Activated CD4-positive, CD25-positive, alpha-beta regulatory T cell treated with anti-CD3 and anti-CD28 coated beads, Interleukin-2, amount 50 U/mL, for 24 hours (primary cell): Measurements from ENCODE around the gene ANKLE2.
"Not testable (repeated sequence)": the region's sequence is repeated elsewhere in the genome, so short reads cannot be mapped to it uniquely, and the experiment has no call there.

Source experiments
- ATAC-seq, 2 donors: fragments of 150-1000 bp; cut with Tn5 transposase; one replicate each; pipeline ENCODE4 v1.10.0; 2021; ENCODE audit warnings: mild to moderate bottlenecking in 1 of 2, moderate library complexity in 1 of 2

The ANKLE2 gene

GRCh38 chr12:132718644-132719043 is 43.0 kb downstream of the ANKLE2 start:
- ATAC-seq, result no peak

- no peak for ATAC-seq
Measured at GRCh38 chr12:132717531-132718387, 43.9 kb downstream of the ANKLE2 start.

- ATAC-seq, result no peak
Measured at GRCh38 chr12:132717011-132717410, 44.6 kb downstream of the ANKLE2 start.

GRCh38 chr12:132716356-132716755 is 45.3 kb downstream of the ANKLE2 start:
- ATAC-seq, result no peak

DNA sequence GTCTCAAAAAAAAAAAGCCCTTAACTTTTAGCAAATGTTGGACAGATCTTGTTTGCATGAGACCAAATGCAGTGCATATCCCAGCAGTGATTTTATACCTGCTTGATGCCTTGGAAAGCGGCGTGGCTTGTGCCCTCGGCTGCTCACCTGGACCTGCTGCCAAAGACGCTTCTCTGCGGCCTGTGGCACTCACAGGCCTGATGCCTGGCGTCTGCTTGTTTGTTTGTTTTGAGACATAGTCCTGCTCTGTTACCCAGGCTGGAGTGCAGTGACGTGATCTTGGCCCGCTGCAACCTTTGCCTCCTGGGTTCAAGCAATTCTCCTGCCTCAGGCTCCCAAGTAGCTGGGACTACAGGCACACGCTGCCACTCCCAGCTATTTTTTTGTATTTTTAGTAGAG is 45.8 kb downstream of the ANKLE2 start:
- ATAC-seq, result no peak

GRCh38 chr12:132713123-132713522 is 48.5 kb downstream of the ANKLE2 start:
- ATAC-seq, result no peak

DNA sequence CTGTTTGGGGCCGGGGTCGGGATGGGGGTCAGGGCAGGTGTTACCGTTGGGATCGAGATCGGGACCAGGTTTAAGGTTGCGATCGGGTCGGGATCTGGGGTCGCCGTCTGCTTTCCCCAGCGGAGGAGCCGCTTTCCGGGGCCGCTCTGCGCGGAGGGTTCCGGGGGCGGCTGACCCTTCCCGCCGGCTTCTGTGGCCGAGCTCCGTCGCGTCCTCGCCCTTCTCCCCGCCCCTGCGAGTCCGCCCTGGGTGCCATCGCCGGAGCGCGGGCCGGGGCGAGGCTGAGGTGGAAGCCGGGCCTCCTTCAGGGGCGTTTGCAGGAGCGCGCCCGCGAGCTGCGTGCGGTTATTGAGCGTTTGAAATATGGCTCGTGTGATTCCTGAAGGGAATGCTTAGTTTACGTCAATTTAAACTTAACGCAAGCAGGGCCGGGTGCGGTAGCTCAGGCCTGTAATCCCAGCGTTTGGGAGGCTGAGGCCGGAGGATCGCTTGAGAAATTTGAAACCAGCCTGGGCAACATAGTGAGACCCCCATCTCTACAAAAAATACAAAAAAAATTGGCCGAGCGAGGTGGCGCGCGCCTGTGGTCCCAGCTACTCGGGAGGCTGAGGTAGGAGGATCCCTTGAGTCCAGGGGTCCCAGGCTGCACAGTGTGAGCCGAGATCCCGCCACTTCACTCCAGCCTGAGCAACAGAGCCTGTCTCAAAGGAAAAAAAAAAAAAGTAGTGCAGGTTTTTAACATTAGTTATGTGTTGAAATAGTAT is 50.4 kb downstream of the ANKLE2 start:
- peak; percentile 4 to 7 for ATAC-seq

GRCh38 chr12:132710405-132711079 is 51.1 kb downstream of the ANKLE2 start, which contains the start of gene PGAM5:
Gene PGAM5 (plus strand): TSS chr12:132710842. CDS start chr12:132710877, 35 bp downstream.
- peak; percentile 90 to 91 for ATAC-seq

GRCh38 chr12:132710043-132710404 is 51.6 kb downstream of the ANKLE2 start:
- peak; percentile 1 to 4 for ATAC-seq

DNA sequence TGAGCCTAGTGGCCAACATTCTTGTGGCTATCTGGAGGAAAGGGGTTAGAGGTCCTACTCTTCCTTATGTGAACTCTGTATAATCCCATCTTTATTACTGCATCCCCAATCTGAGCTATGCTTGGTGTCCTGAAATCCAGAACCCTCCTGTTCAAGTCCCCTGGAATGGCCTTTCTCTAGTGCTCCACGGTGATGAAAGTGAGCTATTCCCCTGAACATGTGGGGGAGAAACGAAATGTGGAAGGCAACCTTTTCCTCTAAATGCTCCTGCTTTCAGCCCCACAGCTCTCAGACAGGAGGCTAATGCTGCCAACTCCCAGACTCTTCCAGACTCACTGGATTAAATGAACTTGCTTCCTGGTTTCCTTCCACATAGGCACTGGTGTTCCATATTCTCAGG is 53.5 kb downstream of the ANKLE2 start:
- no peak for ATAC-seq

- ATAC-seq, result no peak
Measured at GRCh38 chr12:132707241-132707640, 54.4 kb downstream of the ANKLE2 start.

DNA sequence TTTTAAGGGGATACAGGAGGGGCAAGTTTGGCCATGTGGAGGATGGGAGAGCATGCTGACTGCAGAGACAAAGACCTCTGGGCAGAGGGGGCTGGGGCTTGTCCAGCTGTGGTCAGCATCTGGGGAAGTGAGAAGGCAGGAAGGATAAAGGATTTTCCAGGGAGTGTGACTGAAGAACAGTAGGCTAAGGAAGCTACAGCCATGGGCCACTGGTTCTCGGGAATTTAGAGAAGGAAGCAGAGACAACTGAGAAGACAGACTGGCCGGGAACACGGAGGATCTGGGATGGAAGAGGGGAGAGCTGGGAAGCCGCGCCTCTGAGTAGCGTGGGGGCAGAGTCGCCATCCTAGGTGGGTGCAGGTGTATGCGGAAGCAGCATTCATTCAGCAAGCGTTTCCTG is 58.0 kb downstream of the ANKLE2 start:
- ATAC-seq, result no peak

GRCh38 chr12:132702640-132703039 is 59.0 kb downstream of the ANKLE2 start:
- no peak for ATAC-seq

- ATAC-seq, result no peak
Measured at GRCh38 chr12:132700212-132700822, 61.3 kb downstream of the ANKLE2 start.

DNA sequence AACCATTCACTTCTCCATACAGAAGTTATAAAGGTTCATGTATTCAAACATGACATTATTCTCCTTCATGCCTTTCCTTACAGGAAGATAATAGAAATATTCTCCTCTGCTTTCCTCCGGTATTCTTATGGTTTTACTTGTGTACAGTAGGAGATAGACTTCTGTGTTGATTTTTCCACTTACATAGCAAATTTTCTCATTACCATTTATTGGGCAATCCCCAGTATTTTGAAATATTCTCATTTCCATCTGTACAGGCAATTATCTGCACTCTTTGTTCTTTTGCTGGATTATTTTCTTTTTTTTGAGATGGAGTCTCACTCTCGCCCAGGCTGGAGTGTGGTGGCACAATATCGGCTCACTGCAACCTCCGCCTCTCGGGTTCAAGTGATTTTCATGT is 63.3 kb downstream of the ANKLE2 start:
- ATAC-seq, result no peak

DNA sequence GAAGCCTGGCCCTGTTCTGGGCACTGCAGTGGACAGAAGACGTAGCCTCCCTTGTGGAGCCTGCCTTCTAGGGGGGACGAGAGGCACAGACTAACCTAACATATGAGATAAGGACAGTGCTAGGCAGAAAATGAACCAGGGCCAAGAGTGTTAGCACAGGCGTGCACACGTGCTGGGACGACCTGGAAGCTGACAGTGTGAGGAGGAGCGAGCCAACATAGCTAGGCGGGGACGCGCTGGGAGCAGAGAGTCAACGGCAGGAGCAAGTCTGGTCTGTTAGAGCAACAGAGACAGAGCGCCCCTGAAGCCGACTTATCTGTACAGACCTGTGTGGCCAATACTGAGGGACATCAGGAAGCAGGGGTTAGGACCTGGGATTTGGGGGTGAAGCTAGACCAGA is 66.2 kb downstream of the ANKLE2 start:
- ATAC-seq, result no peak

GRCh38 chr12:132694888-132695287 is 66.7 kb downstream of the ANKLE2 start:
- not testable (repeated sequence) for ATAC-seq

- ATAC-seq, result not testable (repeated sequence)
Measured at GRCh38 chr12:132692030-132692429, 69.6 kb downstream of the ANKLE2 start.

GRCh38 chr12:132690112-132690511 is 71.5 kb downstream of the ANKLE2 start:
- no peak for ATAC-seq

- no peak for ATAC-seq
Measured at GRCh38 chr12:132689227-132689626, 72.4 kb downstream of the ANKLE2 start.

DNA sequence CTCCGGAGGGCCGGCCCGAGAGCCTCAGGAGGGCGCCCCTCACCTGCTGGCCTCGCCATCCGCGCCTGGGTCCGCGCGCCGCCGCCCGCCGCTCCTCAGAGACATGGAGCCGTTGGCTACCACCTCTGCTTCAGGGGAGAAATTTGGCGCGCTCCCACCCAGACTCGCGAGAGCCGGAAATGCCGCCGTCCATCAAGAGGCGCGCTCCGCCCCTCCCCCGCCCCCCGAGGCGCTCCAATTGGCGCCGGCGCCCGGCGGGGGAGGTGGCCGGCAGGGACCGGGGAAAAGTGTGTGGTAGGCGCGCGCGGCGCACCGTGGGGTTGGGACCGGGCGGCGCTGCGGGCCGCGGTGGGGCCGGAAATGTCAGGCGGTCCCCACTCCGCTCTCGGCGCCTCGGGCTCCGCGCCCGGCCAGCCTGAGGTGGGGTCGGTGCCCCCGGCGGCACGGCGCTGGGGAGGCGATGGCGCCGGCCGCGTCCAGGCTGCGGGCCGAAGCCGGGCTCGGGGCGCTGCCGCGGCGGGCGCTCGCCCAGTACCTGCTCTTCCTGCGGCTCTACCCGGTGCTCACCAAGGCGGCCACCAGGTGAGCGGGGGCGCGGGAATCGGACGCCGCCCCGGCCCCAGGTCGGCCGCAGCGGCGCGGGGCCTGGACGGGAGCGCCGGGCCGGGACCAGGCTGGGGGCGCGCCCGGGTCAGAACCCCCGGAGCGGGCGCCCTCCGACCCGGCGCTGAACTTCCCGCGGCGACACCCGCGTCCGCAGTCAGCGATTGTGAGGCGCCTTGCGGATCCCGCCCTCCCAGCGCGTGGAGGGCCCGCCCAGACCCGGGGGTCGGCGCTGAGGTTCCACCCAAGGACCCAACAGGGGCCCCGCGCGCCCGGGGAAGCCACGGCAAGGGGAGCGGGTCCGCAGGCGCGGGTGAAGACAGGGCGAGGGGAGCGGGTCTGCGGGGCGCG is 74.1 kb downstream of the ANKLE2 start, which contains the start of the genes POLE and PXMP2:
POLE (minus strand) TSS at position 132 of the 954 bp plus-strand sequence; CDS start at position 105, 27 bp downstream.
PXMP2 (plus strand) TSS at position 377 of the 954 bp plus-strand sequence; CDS start at position 461, 84 bp downstream.
- peak; percentile 96 for ATAC-seq
